Kidney (tissue), 14 donors: ENCODE data around the gene F2RL2. TPM values are rescaled to one million over a fixed set of nuclear protein-coding genes. Genes with fewer than 3 reads are reported as not detected.

ENCODE experiments used
- DNase-seq, 5 donors: peaks; one replicate each; pipeline ENCODE4 v3.0.0-alpha.2; 2013 to 2020
- FAIRE-seq: peaks from 2 replicates; lab custom pipeline; 2012; peaks lifted over from hg19 to GRCh38; lab: Jason Lieb, UNC
- H3K27ac ChIP-seq, 2 donors: one replicate each; pipeline ENCODE4 v1.7.0; 2013; ENCODE audit warnings: low read depth in 2 of 2, low read length in 2 of 2, inconsistent platforms in 1 of 2
- H3K27me3 ChIP-seq: one replicate; pipeline ENCODE4 v1.7.1; 2013; ENCODE audit warnings: low read length, inconsistent platforms; ENCODE audit not compliant: control insufficient read depth, insufficient read depth
- H3K36me3 ChIP-seq, 3 donors: one replicate each; pipeline versions ENCODE4 v1.7.0 to v1.7.1; 2013; ENCODE audit warnings: low read length in 3 of 3, control low read depth in 1 of 3, inconsistent platforms in 1 of 3; ENCODE audit not compliant: insufficient read depth in 3 of 3, control insufficient read depth in 2 of 3
- H3K4me1 ChIP-seq, 3 donors: one replicate each; pipeline versions ENCODE4 v1.7.0 to v1.7.1; 2013; ENCODE audit warnings: low read length in 3 of 3, inconsistent platforms in 1 of 3, low read depth in 1 of 3; ENCODE audit not compliant: control insufficient read depth in 2 of 3, insufficient read depth in 2 of 3
- H3K4me3 ChIP-seq, 3 donors: one replicate each; pipeline versions ENCODE4 v1.7.0 to v1.8.1; 2013; ENCODE audit warnings: low read length in 3 of 3, control low read depth in 1 of 3, inconsistent platforms in 1 of 3
- H3K9ac ChIP-seq, 3 donors: one replicate each; pipeline versions ENCODE4 v1.7.0 to v1.7.1; 2013; ENCODE audit warnings: low read length in 3 of 3, control low read depth in 1 of 3, inconsistent platforms in 1 of 3
- H3K9me3 ChIP-seq, 3 donors: one replicate each; pipeline versions ENCODE4 v1.7.0 to v1.7.1; 2013; ENCODE audit warnings: low read length in 3 of 3, control low read depth in 1 of 3, inconsistent platforms in 1 of 3; ENCODE audit not compliant: control insufficient read depth in 2 of 3, insufficient read depth in 1 of 3
- intact Hi-C: fragments of 100-400 bp; cut with DNase I; formaldehyde crosslinking; loops from one replicate; pipeline ENCODE4 v1.11.1; 2022
- polyA plus RNA-seq: library from polyadenylated mRNA; stranded (reverse); fragments of 350-450 nt; fragmentation: Illumina TruSeq; extraction: RNeasy Lipid Tissue Mini Kit (QIAGEN cat#74804); gene quantifications from one replicate; pipeline ENCODE4 v1.2.3, GENCODE V29; 2014; ENCODE audit warnings: low read depth, low replicate concordance; ENCODE audit not compliant: insufficient read depth
- total RNA-seq: library from RNA; stranded (reverse); fragmentation: NEBNext Ultra II Directional; extraction: Animal tissue kit (Norgen Biotek cat#: 25700); gene quantifications from one replicate; pipeline ENCODE4 v1.2.1, GENCODE V29; 2021
- TF ChIP-seq, protein P1 (sequence below): IDR thresholded peaks from 3 replicates; pipeline ENCODE4 v1.5.1; 2012; ENCODE audit warnings: mild to moderate bottlenecking, moderate library complexity, borderline replicate concordance; ENCODE audit not compliant: insufficient read depth; ENCODE audit errors: extremely low read depth
- donor health status: control.
- donor health status: control.
- donor health status: control.
- donor health status: control.
- donor health status: control.
- donor health status: DM: yes; HTN: yes; CAD: no.
- donor health status: Normal renal cell carcinoma (clear cell type).

The F2RL2 gene
- total and polyA plus RNA-seq, 2 donors from 2014 or later = 0.32 to 0.44 TPM

DNA sequence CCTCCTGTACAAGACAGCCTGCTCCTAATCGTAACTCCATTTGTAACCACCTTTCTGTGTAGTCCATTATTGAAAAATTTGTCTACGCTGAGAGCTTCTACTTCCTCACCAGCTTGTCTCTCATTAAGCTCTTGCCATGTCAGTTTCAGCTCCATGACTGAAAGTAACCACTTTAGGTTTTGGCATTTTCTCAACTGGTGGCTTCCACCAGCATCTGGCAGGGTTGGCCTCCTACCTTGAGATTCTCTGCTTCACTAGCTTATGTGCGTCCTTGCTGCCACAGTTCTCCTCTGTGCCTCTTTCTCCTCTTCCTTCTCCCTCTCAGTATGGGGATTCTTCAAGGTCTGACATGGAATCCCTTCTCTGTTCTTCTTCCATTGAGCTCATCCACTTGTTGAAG, 31.8 kb downstream of the F2RL2 start:
- H3K27ac ChIP-seq = no peak overlapping the region
- no peaks in the 10 kb centered on the region for H3K4me1 ChIP-seq
- intact Hi-C loops = no loop called here
- no peak for FAIRE-seq
- no peak overlapping the region for H3K9ac ChIP-seq
- DNase-seq = no peak
- H3K36me3 ChIP-seq = peaks cover 2 to 5% (median 4%) of the 10 kb centered on the region in 3 donors
- TF ChIP-seq, protein P1, sequence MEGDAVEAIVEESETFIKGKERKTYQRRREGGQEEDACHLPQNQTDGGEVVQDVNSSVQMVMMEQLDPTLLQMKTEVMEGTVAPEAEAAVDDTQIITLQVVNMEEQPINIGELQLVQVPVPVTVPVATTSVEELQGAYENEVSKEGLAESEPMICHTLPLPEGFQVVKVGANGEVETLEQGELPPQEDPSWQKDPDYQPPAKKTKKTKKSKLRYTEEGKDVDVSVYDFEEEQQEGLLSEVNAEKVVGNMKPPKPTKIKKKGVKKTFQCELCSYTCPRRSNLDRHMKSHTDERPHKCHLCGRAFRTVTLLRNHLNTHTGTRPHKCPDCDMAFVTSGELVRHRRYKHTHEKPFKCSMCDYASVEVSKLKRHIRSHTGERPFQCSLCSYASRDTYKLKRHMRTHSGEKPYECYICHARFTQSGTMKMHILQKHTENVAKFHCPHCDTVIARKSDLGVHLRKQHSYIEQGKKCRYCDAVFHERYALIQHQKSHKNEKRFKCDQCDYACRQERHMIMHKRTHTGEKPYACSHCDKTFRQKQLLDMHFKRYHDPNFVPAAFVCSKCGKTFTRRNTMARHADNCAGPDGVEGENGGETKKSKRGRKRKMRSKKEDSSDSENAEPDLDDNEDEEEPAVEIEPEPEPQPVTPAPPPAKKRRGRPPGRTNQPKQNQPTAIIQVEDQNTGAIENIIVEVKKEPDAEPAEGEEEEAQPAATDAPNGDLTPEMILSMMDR = no peak
- H3K9me3 ChIP-seq = no peaks in the 10 kb centered on the region
- no peaks in the 10 kb centered on the region for H3K27me3 ChIP-seq
- no peak overlapping the region for H3K4me3 ChIP-seq

DNA sequence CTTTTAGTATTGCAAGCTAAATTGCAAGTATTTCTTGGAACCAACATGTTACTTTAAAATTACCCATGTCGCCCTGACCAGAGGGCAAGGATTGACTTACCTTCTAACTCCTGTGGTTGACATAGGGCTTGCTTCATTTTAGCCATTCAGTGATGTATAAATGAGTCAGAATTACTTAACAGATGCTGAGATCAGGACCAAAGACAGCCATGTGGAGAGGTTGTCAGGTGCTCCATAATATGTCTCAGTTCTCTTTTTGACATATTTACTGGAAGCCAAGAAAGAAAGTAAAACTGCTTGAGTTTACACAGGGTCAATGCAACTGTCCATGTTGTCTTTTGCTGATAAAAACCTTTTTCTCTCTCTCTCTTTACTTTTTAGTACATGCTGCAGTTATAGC, 33.2 kb downstream of the F2RL2 start:
- DNase-seq = no peak
- H3K9me3 ChIP-seq = no peaks in the 10 kb centered on the region
- H3K27me3 ChIP-seq = no peaks in the 10 kb centered on the region
- no peak overlapping the region for H3K27ac ChIP-seq
- no peak for FAIRE-seq
- no peaks in the 10 kb centered on the region for H3K4me1 ChIP-seq
- no peak overlapping the region for H3K9ac ChIP-seq
- intact Hi-C loops = no loop called here
- H3K36me3 ChIP-seq = peaks cover 2 to 5% (median 4%) of the 10 kb centered on the region in 3 donors
- TF ChIP-seq, protein P1 = no peak
- no peak overlapping the region for H3K4me3 ChIP-seq

DNA sequence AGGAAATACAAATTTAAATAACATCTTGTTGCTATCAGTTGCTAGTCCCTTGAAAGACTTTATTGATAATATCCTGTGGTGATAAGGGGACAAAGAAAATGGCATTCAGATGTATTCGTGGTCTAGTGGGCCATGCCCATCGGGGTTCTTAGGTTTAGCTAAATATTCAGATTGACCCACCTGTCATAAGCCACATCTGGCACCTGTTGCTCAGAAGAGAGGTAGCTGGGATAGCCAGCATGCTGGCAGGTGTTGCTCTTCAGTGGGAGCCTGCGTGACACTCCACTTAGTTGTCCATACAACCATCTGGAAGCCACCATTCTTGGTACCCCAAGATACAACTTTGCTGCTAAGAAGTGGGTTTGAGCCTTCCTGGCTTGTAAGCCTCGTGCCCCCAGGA, 36.7 kb downstream of the F2RL2 start:
- intact Hi-C loops = no loop called here
- no peak overlapping the region for H3K4me3 ChIP-seq
- H3K9me3 ChIP-seq = no peaks in the 10 kb centered on the region
- FAIRE-seq (no peak), DNase-seq (no peak)
- H3K36me3 ChIP-seq = peaks cover 2 to 5% (median 4%) of the 10 kb centered on the region in 3 donors
- no peak overlapping the region for H3K9ac ChIP-seq
- H3K27me3 ChIP-seq = no peaks in the 10 kb centered on the region
- H3K27ac ChIP-seq = no peak overlapping the region
- TF ChIP-seq, protein P1 = no peak
- peaks cover 0 to 7% (median 6%) of the 10 kb centered on the region in 3 donors for H3K4me1 ChIP-seq

DNA sequence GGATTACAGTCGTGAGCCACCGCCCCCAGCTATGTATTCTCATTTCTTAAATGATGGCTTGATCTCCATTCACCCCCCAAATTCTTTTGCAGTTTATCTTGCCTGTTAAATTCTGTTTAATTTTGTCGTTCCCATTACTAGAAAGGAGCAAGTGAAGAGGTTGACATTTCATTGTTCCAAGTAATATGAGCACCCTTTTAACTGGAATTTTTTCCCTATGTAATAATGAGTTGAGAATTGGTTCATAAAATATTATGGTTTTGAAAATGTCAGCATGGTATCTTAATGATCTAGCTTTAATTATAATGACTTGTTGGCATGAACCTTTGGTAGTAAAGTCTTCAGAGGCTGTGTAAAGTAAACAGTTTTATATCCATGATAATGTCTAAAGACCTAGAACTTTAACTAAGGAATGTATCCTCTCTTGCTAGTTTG, 37.4 kb downstream of the F2RL2 start:
- TF ChIP-seq, protein P1 = no peak
- Histone ChIP-seq H3K27me3 (no peaks in the 10 kb centered on the region), H3K36me3 (peaks cover 2 to 5% (median 4%) of the 10 kb centered on the region in 3 donors), H3K4me1 (peaks cover 0 to 13% (median 9%) of the 10 kb centered on the region in 3 donors), H3K9me3 (no peaks in the 10 kb centered on the region), H3K9ac (no peak overlapping the region), H3K27ac (no peak overlapping the region), H3K4me3 (no peak overlapping the region)
- DNase-seq (no peak), FAIRE-seq (no peak)
- intact Hi-C loops = no loop called here
